ENCODE results near the gene UBD. TPM values are rescaled to one million over a fixed set of nuclear protein-coding genes. Genes with fewer than 3 reads are reported as not detected.

Gene UBD
- total and polyA plus RNA-seq, 2 experiments from 2014 or later, result not detected

DNA sequence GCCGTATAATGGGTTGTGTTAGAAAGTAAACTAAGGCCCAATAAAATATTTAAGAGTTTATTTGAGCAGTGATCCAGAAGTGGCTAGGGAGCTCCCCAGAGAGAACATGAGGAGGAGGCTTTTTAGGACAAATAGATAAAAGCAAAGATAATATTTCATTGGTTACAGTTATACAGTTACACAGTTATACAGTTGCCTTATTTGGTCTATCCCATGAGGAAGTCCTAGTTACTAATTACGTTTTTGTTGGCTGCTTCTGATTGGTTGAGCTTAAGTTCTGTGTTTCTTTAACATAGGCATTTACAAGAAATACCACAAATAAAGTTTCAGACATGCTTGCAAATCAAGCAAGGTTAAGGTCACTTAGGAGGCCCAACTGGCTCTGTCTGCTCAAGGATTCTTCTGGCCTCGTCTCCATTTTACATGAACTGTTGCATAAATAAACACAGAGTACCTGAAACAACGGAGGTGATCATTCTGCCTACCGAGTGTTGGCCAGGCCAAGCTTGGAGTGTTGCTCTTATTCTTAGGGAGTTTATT is 7.0 kb downstream of the UBD start:
- Histone ChIP-seq H2AFZ (no peak overlapping the region), H3K36me3 (ENCODE audit: low read depth) (no peaks in the 10 kb centered on the region), H3K79me2 (ENCODE audit: insufficient read depth) (no peaks in the 10 kb centered on the region), H3K9ac (no peak overlapping the region), H3K9me2 (ENCODE audit: insufficient read depth) (no peaks in the 10 kb centered on the region), H3K4me3 (no peak overlapping the region), H3K9me3 (ENCODE audit: low read depth) (no peaks in the 10 kb centered on the region), H4K20me1 (ENCODE audit: insufficient read depth) (no peaks in the 10 kb centered on the region), H3K4me1 (ENCODE audit: insufficient read depth) (no peaks in the 10 kb centered on the region), H3F3A (ENCODE audit: insufficient read depth) (no peaks in the 10 kb centered on the region), H3K4me2 (ENCODE audit: unreplicated experiment) (no peak overlapping the region), H3K27ac (no peak overlapping the region), H3K27me3 (replicated peaks; ENCODE audit: insufficient read depth) (peaks cover 19% of the 10 kb centered on the region)
- TF ChIP-seq EZH2 (IDR thresholded peaks at IDR 0.05; ENCODE audit: insufficient read depth, poor library complexity, severe bottlenecking) (peak; percentile 31), EZH2phosphoT487 (IDR thresholded peaks at IDR 0.05; ENCODE audit: insufficient read depth, low read depth) (no peak)
- in situ Hi-C loops (cut with MboI), result no loop called here
- WGBS, 2 experiments (ENCODE audit: low coverage in 1 of 2, low lambda C conversion rate in 2 of 2, missing lambda C conversion rate in 2 of 2), result 27 to 31% methylated on average over 5 of the region's 5 CpGs
- peak; percentile 65 for DNase-seq

GRCh38 chr6:29547573-29547972 is 12.0 kb downstream of the UBD start:
- no peaks in the 10 kb centered on the region for H3K36me3 ChIP-seq (ENCODE audit: low read depth)
- H3K4me2 ChIP-seq (ENCODE audit: unreplicated experiment), result no peak overlapping the region
- TF ChIP-seq EZH2phosphoT487 (IDR thresholded peaks at IDR 0.05; ENCODE audit: insufficient read depth, low read depth) (no peak), EZH2 (IDR thresholded peaks at IDR 0.05; ENCODE audit: insufficient read depth, poor library complexity, severe bottlenecking) (no peak)
- H3K9ac ChIP-seq, result no peak overlapping the region
- no peak overlapping the region for H2AFZ ChIP-seq
- no peaks in the 10 kb centered on the region for H3F3A ChIP-seq (ENCODE audit: insufficient read depth)
- no peaks in the 10 kb centered on the region for H3K9me3 ChIP-seq (ENCODE audit: low read depth)
- no peaks in the 10 kb centered on the region for H3K27me3 ChIP-seq (replicated peaks; ENCODE audit: insufficient read depth)
- H3K79me2 ChIP-seq (ENCODE audit: insufficient read depth), result no peaks in the 10 kb centered on the region
- no peak overlapping the region for H3K4me3 ChIP-seq
- H3K4me1 ChIP-seq (ENCODE audit: insufficient read depth), result no peaks in the 10 kb centered on the region
- no peak for DNase-seq
- no peak overlapping the region for H3K27ac ChIP-seq
- 2% methylated on average over 3 of the region's 3 CpGs for WGBS, 2 experiments (ENCODE audit: low coverage in 1 of 2, low lambda C conversion rate in 2 of 2, missing lambda C conversion rate in 2 of 2)
- no peaks in the 10 kb centered on the region for H3K9me2 ChIP-seq (ENCODE audit: insufficient read depth)
- H4K20me1 ChIP-seq (ENCODE audit: insufficient read depth), result no peaks in the 10 kb centered on the region
- in situ Hi-C loops (cut with MboI), result no loop called here

DNA sequence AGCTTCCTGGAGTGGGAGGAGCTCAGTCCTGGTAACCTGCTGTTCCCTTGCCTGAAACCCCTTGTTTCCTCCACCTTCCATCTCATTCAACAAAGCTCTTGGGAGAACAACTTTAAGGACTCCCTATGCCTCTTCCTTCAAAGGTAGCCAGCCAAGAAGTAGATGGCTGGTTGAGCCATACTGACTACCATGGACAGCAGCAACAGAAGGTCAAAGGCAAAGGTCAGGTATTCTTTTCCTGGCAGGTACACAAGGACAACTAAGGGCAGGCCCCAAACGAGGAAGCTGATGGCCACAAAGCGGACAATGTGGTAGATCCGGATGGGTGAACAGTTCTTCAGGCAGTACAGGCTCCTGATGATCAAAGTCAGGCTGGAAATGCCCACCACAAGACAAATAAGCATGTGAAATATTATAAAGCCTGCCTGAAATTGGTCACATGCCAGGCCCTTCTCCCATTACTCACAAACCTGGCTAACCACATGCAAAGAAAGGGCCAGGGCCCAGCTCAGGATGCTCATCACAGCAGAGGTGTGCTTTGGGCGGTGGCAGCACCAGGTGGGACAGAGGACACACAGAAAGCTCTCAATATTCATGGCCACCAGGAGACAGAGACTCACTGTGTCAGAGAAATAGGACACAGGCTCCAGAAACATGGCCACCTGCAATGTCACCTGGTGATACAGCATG is 21.7 kb downstream of the UBD start:
- in situ Hi-C loops (cut with MboI), result no loop called here
- Histone ChIP-seq H3K9ac (no peak overlapping the region), H3F3A (ENCODE audit: insufficient read depth) (no peaks in the 10 kb centered on the region), H3K27ac (no peak overlapping the region), H2AFZ (no peak overlapping the region), H3K4me3 (no peak overlapping the region), H3K9me3 (ENCODE audit: low read depth) (no peaks in the 10 kb centered on the region), H3K36me3 (ENCODE audit: low read depth) (no peaks in the 10 kb centered on the region), H3K9me2 (ENCODE audit: insufficient read depth) (no peaks in the 10 kb centered on the region), H3K4me1 (ENCODE audit: insufficient read depth) (no peaks in the 10 kb centered on the region), H3K4me2 (ENCODE audit: unreplicated experiment) (no peak overlapping the region), H3K27me3 (replicated peaks; ENCODE audit: insufficient read depth) (no peaks in the 10 kb centered on the region), H3K79me2 (ENCODE audit: insufficient read depth) (no peaks in the 10 kb centered on the region), H4K20me1 (ENCODE audit: insufficient read depth) (no peaks in the 10 kb centered on the region)
- no peak for DNase-seq
- 18 to 24% methylated on average over 4 of the region's 4 CpGs for WGBS, 2 experiments (ENCODE audit: low coverage in 1 of 2, low lambda C conversion rate in 2 of 2, missing lambda C conversion rate in 2 of 2)
- TF ChIP-seq EZH2phosphoT487 (IDR thresholded peaks at IDR 0.05; ENCODE audit: insufficient read depth, low read depth) (no peak), EZH2 (IDR thresholded peaks at IDR 0.05; ENCODE audit: insufficient read depth, poor library complexity, severe bottlenecking) (no peak)

GRCh38 chr6:29532320-29532951 is 27.1 kb downstream of the UBD start:
- no peak overlapping the region for H3K4me2 ChIP-seq (ENCODE audit: unreplicated experiment)
- WGBS, 2 experiments (ENCODE audit: low coverage in 1 of 2, low lambda C conversion rate in 2 of 2, missing lambda C conversion rate in 2 of 2), result 10 to 23% methylated on average over 2 of the region's 2 CpGs

More at GRCh38 chr6:29532320-29532951, 27.1 kb downstream of the UBD start:
- TF ChIP-seq EZH2phosphoT487 (IDR thresholded peaks at IDR 0.05; ENCODE audit: insufficient read depth, low read depth), result no peak
- Histone ChIP-seq H4K20me1 (ENCODE audit: insufficient read depth) (no peaks in the 10 kb centered on the region), H3K27me3 (replicated peaks; ENCODE audit: insufficient read depth) (no peaks in the 10 kb centered on the region), H3K9me3 (ENCODE audit: low read depth) (no peaks in the 10 kb centered on the region), H3F3A (ENCODE audit: insufficient read depth) (no peaks in the 10 kb centered on the region), H2AFZ (no peak overlapping the region), H3K36me3 (ENCODE audit: low read depth) (no peaks in the 10 kb centered on the region), H3K27ac (no peak overlapping the region), H3K4me1 (ENCODE audit: insufficient read depth) (no peaks in the 10 kb centered on the region), H3K79me2 (ENCODE audit: insufficient read depth) (no peaks in the 10 kb centered on the region), H3K9ac (no peak overlapping the region), H3K4me3 (no peak overlapping the region), H3K9me2 (ENCODE audit: insufficient read depth) (no peaks in the 10 kb centered on the region)
- no peak for DNase-seq
- in situ Hi-C loops (cut with MboI), result no loop called here

All from GM23248 (cell line).